A204.1 (cell line): Measurements from ENCODE around the gene FAIM2.
"Not testable (repeated sequence)": the region's sequence is repeated elsewhere in the genome, so short reads cannot be mapped to it uniquely, and the experiment has no call there.

Source experiments
- FAIRE-seq: peaks from 2 replicates; lab custom pipeline; 2012; peaks lifted over from hg19 to GRCh38; lab: Jason Lieb, UNC

Gene FAIM2

DNA sequence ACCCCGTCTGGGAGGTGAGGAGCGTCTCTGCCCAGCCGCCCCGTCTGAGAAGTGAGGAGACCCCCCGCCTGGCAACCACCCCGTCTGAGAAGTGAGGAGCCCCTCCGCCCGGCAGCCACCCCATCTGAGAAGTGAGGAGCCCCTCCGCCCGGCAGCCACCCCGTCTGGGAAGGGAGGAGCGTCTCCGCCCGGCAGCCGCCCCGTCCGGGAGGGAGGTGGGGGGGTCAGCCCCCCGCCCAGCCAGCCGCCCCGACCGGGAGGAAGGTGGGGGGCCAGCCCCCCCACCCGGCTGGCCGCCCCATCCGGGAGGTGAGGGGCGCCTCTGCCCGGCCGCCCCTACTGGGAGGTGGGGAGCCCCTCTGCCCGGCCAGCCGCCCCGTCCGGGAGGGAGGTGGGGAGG lies 42.8 kb downstream of the FAIM2 start:
- FAIRE-seq = not testable (repeated sequence)

DNA sequence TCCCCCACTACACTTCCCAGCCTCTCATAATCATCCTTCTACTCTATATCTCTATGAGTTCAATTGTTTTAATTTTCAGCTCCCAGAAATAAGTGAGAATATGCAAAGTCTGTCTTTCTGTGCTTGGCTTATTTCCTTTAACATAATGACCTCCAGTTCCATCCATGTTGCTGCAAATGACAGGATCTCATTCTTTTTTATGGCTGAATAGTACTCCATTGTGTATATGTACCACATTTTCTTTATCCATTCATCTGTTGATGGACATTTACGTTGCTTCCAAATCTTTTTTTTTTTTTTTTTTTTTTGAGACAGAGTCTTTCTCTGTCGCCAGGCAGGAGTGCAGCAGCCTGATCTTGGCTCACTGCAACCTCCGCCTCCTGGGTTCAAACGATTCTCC lies 47.8 kb downstream of the FAIM2 start:
- not testable (repeated sequence) for FAIRE-seq

DNA sequence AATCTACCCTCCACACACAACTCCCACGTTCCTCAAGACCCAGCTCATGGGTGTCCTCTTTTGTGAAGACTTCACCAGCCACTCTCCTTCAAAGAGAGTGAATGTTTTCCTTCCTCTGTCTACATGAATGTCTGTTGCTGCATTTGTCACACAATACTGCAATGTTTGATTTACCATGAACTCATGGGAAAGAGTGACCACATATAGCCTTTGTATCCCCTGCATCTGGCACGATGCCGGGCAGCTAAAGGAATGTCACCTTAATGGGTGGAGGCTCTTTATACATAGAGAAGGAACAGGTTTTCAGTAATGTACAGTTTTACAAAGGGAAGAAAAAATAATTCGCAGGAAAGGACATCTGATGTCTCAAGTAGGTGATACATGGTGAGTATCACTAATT lies 48.7 kb downstream of the FAIM2 start:
- FAIRE-seq = no peak

DNA sequence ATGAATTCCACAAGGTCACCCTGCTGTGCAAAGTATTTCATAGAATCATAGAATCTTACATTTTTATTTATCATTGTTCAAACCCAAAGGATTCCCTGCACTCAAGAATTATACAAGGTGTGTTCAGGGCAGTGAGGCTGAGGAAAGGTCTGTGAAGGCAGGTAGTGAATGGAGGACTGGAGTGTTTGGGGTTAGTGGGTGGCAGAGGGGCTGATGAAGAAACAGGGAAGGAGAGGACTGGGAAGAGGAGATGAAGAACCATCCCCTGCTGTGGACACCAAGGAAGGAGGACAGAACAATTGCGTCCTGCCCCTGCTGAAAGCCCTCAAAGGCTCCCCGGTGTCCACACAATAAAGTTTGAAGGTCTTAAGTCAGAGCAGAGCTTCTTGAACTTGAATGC lies 50.0 kb downstream of the FAIM2 start:
- FAIRE-seq = no peak

DNA sequence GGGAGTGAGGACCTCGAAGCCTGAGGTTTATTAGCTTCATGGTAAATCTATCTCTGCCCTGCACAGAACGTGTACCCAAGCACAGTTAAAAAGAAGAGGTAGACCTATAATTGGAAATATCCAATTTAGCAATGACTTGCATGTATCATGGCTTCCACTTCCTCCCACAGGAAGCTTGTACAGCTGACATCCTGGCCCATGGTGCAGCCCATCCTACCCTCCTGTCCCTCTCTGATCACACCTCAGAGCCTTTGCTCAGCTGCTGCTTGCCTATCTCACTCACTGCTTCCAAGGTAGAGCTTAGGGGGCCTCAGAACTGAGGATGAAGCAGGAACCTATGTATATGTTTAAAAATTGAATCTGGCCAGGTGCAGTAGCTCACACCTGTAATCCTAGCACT lies 56.5 kb downstream of the FAIM2 start:
- FAIRE-seq = no peak

DNA sequence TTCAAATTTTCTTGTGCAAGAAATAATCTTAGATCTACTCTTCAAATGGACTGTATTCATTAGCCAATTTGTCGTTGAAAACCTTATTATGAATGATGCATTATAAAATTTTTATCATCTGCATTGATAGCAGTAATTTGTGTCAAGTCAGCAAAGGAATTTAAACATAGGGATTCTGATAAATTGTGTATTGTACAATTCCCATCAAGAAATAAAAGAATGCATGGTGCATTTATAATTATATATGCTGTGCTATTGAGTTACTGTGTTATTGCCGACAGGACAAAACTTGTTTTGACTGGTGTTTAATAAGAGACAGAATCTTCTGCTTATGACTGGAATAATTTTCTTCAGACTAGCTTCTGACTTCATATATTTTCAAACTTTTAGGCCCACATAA lies 57.7 kb downstream of the FAIM2 start:
- no peak for FAIRE-seq

DNA sequence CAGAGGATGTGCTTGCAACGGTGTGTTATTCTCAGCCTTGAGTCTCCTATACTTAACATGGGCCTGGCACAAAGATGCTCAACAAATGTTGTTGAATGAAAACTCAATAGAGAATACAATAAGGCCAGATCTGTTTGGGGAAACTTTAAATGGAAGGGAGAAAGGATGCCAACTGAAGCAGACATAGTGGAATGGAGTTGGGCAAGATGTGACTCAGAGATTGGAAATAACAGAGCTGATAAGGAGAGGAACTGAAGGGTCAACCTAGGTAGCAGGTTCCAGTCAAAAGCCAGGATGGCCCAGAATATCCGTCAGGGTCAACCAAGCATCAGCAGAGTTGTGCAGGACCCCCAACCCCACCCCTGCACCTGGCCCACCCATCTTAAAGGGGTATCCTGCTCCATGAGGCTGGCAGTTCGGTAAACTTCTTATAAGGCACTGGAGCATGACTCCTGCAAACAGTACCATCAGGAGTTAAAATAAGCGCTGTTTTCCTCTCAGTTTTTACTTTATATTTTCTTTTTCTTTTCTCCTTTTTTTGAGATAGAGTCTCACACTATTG lies 59.7 kb downstream of the FAIM2 start:
- FAIRE-seq = no peak

DNA sequence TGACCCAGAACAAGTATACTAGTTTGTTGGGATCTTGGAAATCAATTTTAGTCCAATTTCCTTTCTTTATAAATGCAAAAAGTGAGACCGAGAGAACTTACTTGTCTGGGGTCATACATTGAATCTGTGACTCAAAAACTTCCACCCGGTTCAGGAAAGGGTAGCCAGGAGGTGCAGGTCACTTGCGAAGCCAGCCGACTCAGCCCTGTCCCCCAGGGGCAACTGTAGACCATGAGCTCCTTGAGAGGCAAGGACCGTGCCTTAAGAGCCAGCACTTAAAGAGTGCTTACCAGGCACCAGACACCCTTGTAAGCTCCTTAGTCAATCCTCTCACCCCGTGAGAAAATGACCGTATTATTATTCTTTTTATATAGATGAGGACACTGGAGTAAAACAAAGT lies 60.3 kb downstream of the FAIM2 start:
- FAIRE-seq = no peak

DNA sequence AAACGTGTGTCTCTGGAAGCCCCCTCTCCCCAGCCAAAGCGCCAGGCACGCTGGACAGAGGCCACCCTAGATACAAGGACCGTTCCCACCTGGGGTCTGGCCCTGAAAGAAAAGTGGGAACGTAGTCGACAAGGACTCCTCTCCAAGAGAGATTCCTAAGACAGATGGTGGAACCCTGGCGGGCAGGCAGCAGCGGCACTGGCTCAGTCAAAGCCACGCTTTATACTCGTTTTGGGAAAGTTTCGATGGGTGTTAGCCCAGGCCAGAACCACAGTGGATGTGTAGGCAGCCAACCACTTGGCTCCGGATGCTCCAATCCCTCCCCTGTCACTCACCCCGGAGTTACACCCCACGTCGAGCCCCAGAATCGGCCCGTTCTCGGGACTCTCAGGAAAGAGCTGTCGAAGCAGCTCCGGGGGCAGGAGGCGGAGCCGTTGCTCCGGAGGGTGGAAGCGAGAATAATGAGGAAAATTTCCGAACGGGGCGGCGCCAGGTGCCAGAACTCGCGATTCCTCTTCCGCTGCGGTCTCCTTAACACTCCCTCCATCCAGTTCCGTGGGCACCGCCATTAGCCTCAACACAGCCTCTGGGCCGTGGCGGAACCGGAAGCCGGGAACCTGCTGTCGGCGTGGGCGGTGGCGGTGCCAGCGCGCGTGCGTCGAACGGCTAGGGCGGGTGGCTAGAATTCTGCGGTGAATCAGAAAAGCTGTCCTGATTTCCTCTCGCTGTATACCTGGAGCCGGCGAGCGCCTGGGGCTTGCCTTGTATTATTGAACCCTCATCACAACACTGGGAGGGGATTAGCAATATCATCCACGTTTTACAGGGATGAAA lies 61.0 kb downstream of the FAIM2 start, which contains the start of gene BCDIN3D:
BCDIN3D (minus strand) TSS at position 588 of the 834 bp plus-strand sequence; CDS start at position 569, 19 bp downstream.
- peak; percentile 73 for FAIRE-seq

DNA sequence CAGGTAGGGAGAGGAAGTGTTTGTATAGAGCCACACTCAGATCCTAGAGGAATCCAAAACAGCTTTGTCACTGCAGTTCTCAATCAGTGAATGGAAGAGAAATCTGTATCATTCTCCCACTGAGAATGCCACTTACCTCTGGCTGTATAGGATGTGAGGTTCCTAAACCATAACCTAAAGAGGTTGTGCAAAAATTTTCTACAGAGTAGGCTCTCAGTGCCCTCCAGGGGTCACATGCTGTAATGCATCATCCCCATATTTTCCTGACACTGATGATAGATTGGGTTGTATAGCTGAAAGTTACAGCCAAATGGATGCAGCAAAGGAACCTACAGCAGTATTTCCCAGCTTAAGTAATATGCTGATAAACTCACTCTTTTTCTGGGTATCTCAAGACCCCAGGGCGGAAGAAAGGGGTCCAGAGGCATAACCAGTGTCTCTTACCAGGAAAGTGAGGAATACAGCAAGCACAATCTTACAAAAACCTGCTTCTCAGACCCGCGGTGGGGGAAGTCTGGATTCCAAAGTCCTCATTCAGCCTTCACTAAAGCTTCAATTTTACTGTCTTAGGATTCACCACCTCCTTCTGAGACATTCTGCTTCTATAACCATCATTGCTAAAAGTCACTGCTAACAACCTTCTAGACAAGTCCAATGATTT lies 64.6 kb downstream of the FAIM2 start:
- FAIRE-seq = no peak

DNA sequence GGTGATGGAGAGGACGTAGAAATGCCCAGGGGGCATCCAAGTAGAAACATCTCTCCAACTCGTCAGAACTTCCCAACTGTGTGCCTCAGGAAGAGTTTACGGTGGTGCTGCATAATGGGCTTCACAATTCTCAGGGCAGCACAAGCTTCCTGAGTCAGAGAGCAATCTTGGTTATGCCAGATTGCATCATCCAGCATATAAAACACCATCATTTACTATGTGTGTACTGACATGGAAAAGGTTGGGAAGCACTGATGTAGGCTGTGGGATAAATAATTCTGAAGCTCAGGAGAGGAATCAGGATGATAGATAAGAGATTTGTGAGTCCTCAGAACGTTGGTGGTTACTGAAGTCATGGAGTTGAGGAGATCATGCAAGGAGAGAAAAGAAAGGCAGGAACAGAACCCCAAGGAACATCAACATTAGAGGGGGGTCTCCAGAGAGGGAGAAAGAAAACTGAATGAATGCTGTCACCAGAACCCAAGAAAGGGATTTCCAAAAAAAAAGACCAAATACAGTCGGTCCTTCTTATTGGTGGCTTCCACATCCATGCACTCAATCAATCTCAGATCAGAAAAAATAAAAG lies 70.8 kb downstream of the FAIM2 start:
- no peak for FAIRE-seq

DNA sequence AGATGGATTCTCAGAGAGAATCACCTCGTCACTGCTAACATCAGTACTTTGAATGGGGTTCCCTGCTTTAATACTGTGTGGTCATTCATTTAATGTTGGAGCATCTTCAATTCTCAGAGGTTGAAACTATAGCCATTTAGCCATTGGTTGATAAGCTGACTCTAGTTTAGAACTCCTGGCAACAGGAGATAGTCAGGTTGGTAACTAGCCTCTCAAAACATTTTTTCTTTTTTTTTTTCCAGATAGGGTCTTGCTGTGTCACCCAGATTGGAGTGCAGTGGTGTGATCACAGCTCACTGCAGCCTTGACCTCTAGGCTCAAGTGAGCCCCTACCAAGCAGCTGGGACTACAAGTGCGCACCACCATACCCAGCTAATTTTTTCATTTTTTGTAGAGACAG lies 72.0 kb downstream of the FAIM2 start:
- no peak for FAIRE-seq

DNA sequence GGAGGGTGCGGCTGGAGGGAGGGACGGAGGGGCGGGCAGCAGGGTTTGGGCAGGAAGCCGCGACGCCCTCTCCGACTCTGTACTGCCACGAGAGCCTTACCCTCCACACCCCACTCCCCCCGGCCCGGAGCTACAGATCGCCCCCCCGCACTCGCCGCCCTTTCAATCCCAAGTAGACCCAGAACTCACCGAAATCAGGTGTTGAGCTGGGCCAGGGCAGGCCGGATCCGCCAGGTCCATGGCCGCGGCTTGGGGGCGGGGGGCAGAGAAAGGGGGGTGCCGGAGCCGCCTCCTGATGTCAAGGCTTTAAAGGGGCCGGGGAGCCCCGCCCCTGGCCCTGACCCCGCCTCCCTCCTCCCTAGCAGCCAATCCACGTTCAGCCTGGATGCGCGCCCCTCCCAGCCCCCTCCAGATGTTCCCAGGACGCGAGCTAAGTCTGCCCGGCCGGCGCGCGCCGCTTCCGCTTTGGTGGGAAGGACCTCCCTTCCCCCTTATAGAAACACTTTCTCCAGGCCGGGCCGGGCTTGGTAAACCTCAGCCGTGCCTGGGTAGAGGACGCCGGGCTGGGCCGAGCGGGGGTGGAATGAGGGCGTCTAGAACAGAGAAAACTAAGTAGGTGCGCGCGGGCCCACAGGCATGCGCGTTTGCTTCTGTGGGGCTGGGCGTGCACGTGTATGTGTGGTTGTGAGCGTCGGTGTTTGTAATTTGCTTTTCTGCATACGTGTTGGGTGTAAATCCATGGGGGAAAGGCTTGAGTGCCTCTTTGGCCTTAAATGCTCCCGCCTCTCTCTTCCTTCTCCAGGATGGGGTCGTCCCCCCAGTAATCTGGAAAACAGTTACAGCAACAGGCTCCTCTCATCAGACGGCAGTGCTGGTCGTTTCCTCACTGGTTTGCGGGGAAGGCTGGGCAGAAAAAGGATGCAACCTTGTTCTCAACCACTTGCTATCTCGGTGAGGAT lies 75.3 kb downstream of the FAIM2 start, which contains the start of gene NCKAP5L:
NCKAP5L (minus strand) TSS at position 281 of the 959 bp plus-strand sequence. CDS start 24,369 bp downstream, outside the sequence.
- FAIRE-seq = no peak

DNA sequence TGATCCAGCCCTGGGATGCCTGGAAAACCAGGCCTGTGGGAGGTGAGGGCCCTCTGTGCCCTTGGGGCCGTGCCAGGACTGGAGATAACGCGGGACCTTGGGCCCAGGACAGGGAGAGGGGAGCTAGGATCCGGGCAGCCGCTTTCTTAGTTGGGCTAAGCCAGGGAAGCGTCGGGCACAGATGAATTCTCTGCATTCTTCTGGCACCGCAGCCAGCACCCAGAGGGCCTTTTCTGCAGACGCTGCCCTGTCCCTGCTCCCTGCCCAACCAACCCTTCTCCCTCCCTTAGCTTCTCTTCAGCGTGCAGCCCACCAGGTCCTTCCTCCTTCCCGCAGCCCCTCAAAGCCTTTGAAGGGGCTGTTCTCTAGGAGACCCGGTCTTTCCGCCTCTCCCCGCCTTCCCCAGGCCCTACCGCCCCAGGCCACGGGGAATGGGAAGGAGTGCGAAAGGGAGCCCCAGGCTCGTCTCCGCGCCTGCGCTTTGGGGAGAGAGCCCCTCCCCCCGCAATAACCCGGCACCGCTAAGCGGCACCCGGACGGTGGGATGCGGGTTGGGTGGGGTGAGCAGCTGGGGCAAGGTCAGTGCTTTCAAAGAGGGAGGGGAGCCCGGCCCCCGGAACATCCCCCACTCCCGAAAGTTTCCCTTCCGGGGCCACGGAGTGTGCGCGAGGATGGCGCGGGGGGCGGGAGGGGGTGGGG lies 76.2 kb downstream of the FAIM2 start:
- no peak for FAIRE-seq

DNA sequence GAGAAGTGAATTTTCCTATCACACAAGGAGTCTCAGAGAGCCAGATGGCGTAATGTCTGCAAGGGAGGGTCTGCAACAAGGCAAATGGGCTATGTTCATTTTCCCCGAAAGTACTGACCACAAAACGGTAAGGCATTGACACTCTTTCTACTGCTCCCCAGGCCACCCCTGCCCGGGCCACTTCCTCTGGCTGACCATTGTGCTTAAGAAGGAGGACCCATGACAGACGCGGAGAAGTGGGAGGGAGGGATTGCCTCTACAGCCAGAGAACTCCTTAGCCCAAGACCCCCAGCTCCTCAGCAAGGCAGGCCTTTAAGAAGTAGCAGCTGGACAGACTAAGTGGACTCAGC lies 76.7 kb downstream of the FAIM2 start:
- FAIRE-seq = no peak

DNA sequence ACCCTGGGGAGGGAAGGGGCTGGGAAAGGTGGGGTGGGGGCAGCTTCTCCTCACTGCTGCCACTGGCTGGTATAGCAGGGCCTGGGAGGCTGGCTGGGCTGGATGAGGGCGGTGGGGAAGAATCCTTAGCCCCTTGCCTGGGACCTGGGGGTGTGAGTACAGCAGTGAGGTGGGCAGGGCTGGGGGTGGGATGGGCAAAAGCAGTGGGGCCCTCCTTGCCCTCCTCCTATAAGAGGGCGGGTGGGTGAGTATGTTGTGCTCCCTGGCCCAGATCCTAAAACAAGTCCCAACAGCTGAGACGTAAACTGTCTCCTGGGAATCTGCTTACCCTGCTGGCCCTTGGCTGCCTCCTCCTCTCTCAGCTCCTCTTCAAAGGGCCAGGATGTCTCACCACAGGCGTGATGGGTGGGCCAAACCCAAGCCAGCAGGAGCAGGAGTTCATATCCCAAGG lies 77.7 kb downstream of the FAIM2 start:
- FAIRE-seq = no peak

DNA sequence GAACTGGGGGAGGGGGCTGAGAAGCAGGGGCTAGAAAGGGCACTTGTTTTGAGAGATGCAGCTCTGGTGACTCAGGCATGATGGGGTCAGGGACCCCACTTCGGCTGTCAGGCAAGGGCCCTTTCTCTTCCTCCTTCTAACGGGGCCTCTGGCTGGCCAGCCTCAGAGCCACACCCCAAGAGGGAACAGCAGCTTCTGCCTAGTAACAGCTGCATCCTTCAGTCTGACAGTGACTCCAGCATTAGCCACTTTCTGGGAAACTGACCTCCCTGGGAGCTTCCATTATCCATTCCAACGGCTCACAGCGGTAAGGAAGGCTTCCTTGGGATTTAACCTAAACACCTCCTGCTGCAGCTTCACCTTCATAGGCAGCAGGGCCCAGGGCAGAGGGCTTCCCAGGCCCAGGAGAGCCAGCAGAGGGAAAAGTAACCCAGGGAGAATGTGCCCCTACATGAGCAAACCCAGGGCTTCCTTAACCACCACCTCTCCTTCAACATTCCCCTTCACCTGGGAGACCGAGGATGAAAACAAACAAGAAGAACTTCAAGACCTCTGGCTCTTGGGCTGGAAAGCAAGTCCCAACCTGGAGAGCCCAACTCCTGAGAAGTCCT lies 78.2 kb downstream of the FAIM2 start:
- FAIRE-seq = no peak

DNA sequence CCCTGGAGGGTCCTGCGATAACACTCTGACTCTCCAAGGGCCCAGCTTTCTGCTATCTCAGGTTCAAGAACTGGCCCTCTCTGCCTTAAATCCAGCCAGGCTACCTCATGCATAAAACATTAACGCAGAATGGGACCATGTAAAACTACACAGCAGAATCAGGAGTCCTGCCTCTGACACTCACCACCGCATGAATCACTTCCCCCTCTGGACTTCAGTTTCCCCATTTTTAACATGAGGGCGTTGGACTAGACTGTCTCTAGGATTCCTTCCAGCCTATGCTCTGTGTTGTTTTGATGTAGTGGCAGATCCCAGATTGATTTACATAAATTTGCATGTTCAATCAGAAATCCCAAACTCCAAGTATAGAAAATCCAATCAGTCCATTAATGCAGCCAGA lies 78.8 kb downstream of the FAIM2 start:
- FAIRE-seq = no peak

DNA sequence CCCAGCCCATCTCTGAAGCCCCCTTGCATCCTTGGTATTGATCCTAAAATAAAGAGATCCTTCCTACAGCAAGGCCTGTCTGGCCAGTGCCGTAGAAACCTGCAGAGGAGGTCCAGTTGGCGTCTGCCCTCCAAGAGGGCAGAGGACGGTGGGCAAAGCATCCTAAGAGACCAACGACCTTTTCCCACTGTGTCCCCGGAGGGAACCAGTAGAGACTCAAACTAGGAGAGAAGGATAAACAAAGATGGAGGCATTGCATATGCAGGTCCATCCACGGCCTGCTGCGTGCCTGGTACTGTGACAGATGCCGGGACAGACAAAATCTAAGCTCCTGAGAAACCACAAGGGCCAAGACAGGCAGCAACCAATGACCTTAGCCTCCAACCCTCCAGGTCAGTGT lies 79.3 kb downstream of the FAIM2 start:
- no peak for FAIRE-seq

DNA sequence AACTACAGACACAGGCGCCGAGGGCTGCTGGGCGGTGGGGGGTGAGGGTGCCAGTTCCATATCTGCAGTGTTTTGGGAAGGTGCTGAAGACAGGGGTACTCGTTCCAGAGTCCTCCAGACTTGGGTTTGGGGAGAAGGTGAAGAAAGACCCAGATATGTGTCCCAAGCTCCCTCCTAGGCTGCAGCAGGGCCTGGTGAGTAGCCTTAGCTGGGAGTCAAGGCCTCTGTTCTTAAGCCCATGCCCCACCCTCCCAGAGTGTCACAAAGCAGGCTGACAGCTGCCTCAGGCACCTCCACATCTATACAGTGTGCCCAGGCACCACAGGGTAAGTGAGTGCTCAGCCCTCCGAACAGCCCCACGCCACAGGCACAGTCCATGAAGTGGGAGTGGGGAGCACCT lies 79.7 kb downstream of the FAIM2 start:
- no peak for FAIRE-seq

DNA sequence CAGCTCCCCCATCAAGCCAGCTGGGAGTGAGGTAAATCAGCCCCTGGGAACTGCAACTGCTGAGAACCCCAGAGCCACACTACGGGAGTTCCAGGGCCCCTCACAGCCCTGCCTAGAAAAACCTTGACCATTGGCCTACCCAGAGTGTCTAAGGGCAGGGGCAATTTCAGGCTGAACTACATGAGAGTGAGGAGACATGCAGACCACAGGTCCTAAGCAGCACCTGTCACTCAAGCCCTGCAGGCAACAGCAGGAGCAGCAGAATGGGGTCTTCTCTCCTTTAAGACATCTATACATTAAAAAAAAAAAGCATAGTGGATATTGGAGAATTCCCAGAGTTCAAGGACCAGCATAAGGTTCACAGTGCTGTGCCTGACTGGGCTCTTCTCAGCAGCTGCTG lies 80.3 kb downstream of the FAIM2 start:
- FAIRE-seq = no peak
